Skeletal muscle tissue (tissue), 4 donors: ENCODE data around the gene CRTC3. TPM values are rescaled to one million over a fixed set of nuclear protein-coding genes. Genes with fewer than 3 reads are reported as not detected.
A peak's percentile ranks its signal among the peaks of the same experiment; 100 is the strongest.
"Not testable (repeated sequence)": the region's sequence is repeated elsewhere in the genome, so short reads cannot be mapped to it uniquely, and the experiment has no call there.

Experiments
- H3K27ac ChIP-seq: one replicate; pipeline ENCODE4 v1.7.0; 2013; ENCODE audit warnings: mild to moderate bottlenecking, low read depth, low read length, inconsistent platforms
- H3K27me3 ChIP-seq, 3 donors: one replicate each; pipeline ENCODE4 v1.7.0; 2013; ENCODE audit warnings: low read length in 3 of 3; ENCODE audit not compliant: control insufficient read depth in 3 of 3, insufficient read depth in 3 of 3
- H3K36me3 ChIP-seq, 3 donors: one replicate each; pipeline ENCODE4 v1.7.0; 2013; ENCODE audit warnings: low read length in 3 of 3; ENCODE audit not compliant: control insufficient read depth in 3 of 3, insufficient read depth in 3 of 3
- H3K4me1 ChIP-seq, 3 donors: one replicate each; pipeline ENCODE4 v1.7.0; 2013; ENCODE audit warnings: low read length in 3 of 3, mild to moderate bottlenecking in 3 of 3; ENCODE audit not compliant: control insufficient read depth in 3 of 3, insufficient read depth in 3 of 3
- H3K4me3 ChIP-seq, 3 donors: one replicate each; pipeline ENCODE4 v1.7.0; 2013; ENCODE audit warnings: low read length in 3 of 3
- H3K9ac ChIP-seq, 3 donors: one replicate each; pipeline ENCODE4 v1.7.0; 2013; ENCODE audit warnings: low read length in 3 of 3, mild to moderate bottlenecking in 3 of 3, moderate library complexity in 2 of 3, low read depth in 1 of 3
- H3K9me3 ChIP-seq, 3 donors: one replicate each; pipeline ENCODE4 v1.7.0; 2013; ENCODE audit warnings: low read length in 3 of 3; ENCODE audit not compliant: control insufficient read depth in 3 of 3
- total RNA-seq: library from RNA; depleted of rRNA; stranded (reverse); fragments of >200 nt; gene quantifications from one replicate; pipeline ENCODE4 v1.2.3, GENCODE V29; 2014
- donor health status: Osteomylitis.

CRTC3 gene
- total RNA-seq, 1 donor from 2014 or later = 23.0 TPM

- Histone ChIP-seq H3K27ac (no peak overlapping the region), H3K27me3 (no peaks in the 10 kb centered on the region), H3K4me1 (no peaks in the 10 kb centered on the region), H3K9me3 (no peaks in the 10 kb centered on the region), H3K9ac (no peak overlapping the region), H3K36me3 (no peaks in the 10 kb centered on the region), H3K4me3 (no peak overlapping the region)
These were observed 10.0 kb upstream of the CRTC3 start for GRCh38 chr15:90519688-90520087.

DNA sequence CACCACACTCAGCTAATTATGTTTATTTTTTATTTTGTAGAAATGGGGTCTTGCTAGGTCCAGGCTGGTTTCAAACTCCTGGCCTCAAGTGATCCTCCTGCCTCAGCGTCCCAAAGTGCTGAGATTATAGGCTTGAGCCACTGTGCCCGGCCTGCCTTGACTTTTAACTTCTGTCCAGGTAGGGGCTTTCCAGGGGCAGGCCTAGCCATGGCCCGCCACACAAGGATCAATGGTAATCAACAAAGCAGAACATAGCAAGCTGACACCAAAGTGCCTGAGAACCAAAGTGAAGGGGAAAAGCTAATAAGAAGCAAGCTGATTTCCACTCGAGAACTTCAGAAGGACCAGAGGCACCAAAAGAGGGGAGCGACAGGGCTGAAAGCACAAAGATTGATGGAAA is 9.4 kb upstream of the CRTC3 start:
- Histone ChIP-seq H3K36me3 (no peaks in the 10 kb centered on the region), H3K4me1 (no peaks in the 10 kb centered on the region), H3K9me3 (no peaks in the 10 kb centered on the region), H3K9ac (no peak overlapping the region), H3K27ac (no peak overlapping the region), H3K27me3 (no peaks in the 10 kb centered on the region), H3K4me3 (no peak overlapping the region)

- Histone ChIP-seq H3K36me3 (no peaks in the 10 kb centered on the region), H3K4me1 (no peaks in the 10 kb centered on the region), H3K27me3 (no peaks in the 10 kb centered on the region), H3K27ac (no peak overlapping the region), H3K4me3 (no peak overlapping the region), H3K9ac (no peak overlapping the region), H3K9me3 (no peaks in the 10 kb centered on the region)
These were observed 6.3 kb upstream of the CRTC3 start for GRCh38 chr15:90523373-90523772.

DNA sequence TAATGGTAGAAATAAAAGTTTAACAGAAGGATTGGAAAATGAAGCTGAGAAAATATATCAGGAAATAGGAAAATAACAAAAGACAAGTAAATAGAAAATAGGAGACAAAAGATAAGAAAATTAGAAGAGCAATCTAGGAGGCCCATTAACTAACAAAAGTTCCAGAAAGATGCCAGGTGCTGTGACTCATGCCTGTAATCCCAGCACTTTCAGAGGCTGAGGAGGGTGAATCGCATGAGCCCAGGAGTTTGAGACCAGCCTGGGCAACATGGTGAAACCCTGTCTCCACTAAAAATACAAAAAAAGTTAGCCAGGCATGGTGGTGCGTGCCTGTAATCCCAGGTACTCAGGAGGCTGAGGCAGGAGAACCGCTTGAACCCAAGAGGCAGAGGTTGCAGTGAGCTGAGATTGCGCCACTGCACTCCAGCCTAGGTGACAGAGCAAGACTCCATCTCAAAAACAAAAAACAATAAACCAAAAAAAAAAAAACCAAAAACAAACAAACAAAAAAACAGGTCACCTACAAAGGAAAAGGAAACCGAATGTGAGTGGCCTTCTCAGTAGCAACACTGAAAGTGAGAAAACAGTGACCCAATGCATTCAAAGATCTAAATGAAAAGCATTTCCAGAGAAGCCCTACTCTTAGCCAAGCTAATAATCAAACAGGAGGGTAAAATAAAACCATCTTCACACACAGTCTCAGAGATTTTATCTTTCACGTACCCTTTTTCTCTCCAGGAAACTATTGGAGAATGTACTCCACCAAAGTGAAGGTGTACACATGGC is 5.5 kb upstream of the CRTC3 start:
- not testable (repeated sequence) for H3K4me3 ChIP-seq, H3K9ac ChIP-seq, H3K27ac ChIP-seq, H3K27me3 ChIP-seq, H3K36me3 ChIP-seq, H3K4me1 ChIP-seq, H3K9me3 ChIP-seq

GRCh38 chr15:90529011-90529370 is 732 bp upstream of the CRTC3 start:
- Histone ChIP-seq H3K36me3 (no peaks in the 10 kb centered on the region), H3K27me3 (no peaks in the 10 kb centered on the region), H3K4me3 (peak overlapping the region in 2 of 3 donors; percentile 70 to 86), H3K9ac (peak overlapping the region; percentile 80 to 88 (median 85)), H3K27ac (peak overlapping the region; percentile 83), H3K4me1 (peaks cover 3 to 23% (median 21%) of the 10 kb centered on the region in 3 donors), H3K9me3 (no peaks in the 10 kb centered on the region)

DNA sequence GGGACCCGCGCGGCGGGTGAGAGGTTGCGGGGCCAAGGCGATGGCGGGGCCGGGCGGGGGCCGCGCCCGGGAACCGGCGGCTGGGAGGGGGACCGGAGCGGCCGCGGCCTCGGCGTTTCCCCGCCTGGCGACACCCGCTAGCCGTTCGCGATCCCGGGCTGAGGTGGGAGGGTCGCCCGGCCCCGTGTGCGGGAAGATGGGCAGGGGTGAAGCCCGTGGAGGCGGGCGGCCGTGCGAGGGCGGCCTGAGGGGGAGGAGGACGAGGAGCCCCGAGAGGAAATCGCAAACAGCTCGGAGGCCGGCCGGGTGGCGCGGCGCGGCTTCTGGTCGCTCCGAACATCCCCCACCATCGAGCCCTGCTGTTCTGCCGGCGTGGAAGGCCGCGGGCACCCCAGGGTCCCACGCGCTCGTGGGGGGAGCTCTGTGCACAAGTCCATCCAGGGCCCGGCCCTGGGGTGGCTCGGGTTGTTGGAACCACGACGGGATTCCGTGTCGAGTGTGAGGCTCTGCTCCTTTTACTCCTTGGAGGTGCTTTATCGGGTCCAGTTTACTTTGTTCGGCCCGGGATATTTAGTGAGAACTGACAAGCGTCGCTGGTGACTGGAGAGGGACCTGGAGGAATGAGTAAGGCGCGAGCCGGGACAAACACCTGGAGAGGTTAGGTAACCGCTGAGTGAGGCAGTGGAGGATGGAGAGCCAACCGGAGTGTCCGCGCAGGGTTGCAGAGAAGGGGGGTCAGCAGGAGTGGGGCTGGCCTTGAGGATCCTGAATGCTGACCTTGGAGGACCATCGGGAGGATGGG is 728 bp downstream of the CRTC3 start:
- no peaks in the 10 kb centered on the region for H3K27me3 ChIP-seq
- peak overlapping the region; percentile 83 for H3K27ac ChIP-seq
- peaks cover 3 to 30% (median 22%) of the 10 kb centered on the region in 3 donors for H3K4me1 ChIP-seq
- H3K9me3 ChIP-seq = no peaks in the 10 kb centered on the region
- H3K4me3 ChIP-seq = peak overlapping the region; percentile 80 to 89 (median 86)
- H3K36me3 ChIP-seq = no peaks in the 10 kb centered on the region
- peak overlapping the region; percentile 86 to 88 (median 87) for H3K9ac ChIP-seq

DNA sequence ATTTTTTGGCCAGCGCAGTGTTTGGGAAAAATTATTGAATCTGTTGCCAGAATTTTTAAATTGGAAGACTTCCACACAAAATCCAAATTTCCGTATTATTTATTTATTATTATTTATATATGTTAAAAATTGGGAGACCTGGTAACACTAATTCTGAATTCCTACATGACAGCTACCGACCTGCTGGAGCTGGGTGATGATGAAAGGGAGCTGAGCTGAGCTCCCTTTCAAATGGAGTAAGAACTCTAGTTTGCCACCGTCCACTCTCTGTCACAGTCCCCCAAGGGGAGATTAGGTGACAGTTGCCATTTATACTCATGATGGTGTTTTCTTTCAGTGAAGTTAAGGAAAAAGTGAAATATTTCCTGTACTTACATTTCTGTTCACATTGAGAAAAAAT is 1.4 kb downstream of the CRTC3 start:
- no peak overlapping the region for H3K27ac ChIP-seq

GRCh38 chr15:90535254-90535653 is 5.5 kb downstream of the CRTC3 start:
- Histone ChIP-seq H3K9me3 (no peaks in the 10 kb centered on the region), H3K9ac (no peak overlapping the region), H3K27me3 (no peaks in the 10 kb centered on the region), H3K4me1 (peaks cover 12 to 38% (median 33%) of the 10 kb centered on the region in 3 donors), H3K27ac (no peak overlapping the region), H3K36me3 (no peaks in the 10 kb centered on the region), H3K4me3 (no peak overlapping the region)

More for the DNA sequence above, 1.4 kb downstream of the CRTC3 start:
- no peaks in the 10 kb centered on the region for H3K36me3 ChIP-seq
- H3K4me3 ChIP-seq = peak overlapping the region; percentile 80 to 89 (median 86)
- H3K27me3 ChIP-seq = no peaks in the 10 kb centered on the region
- H3K9me3 ChIP-seq = no peaks in the 10 kb centered on the region
- H3K4me1 ChIP-seq = peaks cover 7 to 35% (median 26%) of the 10 kb centered on the region in 3 donors
- H3K9ac ChIP-seq = peak overlapping the region in 2 of 3 donors; percentile 86 to 87

- H3K4me3 ChIP-seq = no peak overlapping the region
- H3K9ac ChIP-seq = no peak overlapping the region
- no peak overlapping the region for H3K27ac ChIP-seq
- H3K4me1 ChIP-seq = peaks cover 8 to 17% (median 16%) of the 10 kb centered on the region in 3 donors
- H3K27me3 ChIP-seq = no peaks in the 10 kb centered on the region
- peaks cover 0 to 7% (median 2%) of the 10 kb centered on the region in 3 donors for H3K36me3 ChIP-seq
- no peaks in the 10 kb centered on the region for H3K9me3 ChIP-seq
These were observed 10.1 kb downstream of the CRTC3 start for GRCh38 chr15:90539789-90540188.

DNA sequence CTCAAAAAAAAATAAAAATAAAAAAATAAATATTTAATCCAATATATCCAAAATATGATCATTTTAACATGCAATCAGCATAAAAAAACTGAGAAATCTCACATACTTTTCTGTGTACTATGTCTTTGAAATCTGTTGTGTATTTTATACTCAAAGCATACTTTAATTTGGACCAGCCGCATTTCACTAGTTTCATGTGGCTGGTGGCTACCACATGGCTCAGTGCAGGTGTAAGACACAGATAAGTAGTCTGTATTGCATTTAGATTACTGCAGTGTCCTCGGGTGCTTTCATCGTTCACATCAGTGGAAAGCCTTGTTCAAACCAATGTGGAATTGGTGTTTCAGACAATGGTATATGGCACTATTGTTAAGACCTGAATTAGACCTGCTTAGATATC is 11.0 kb downstream of the CRTC3 start:
- H3K27me3 ChIP-seq = no peaks in the 10 kb centered on the region
- H3K9me3 ChIP-seq = no peaks in the 10 kb centered on the region
- no peak overlapping the region for H3K27ac ChIP-seq
- no peak overlapping the region for H3K9ac ChIP-seq
- H3K4me1 ChIP-seq = peaks cover 8 to 14% (median 11%) of the 10 kb centered on the region in 3 donors
- peaks cover 0 to 7% (median 2%) of the 10 kb centered on the region in 3 donors for H3K36me3 ChIP-seq
- H3K4me3 ChIP-seq = no peak overlapping the region
